A549 (cell line): ENCODE results near the gene GRK5. TPM values are rescaled to one million over a fixed set of nuclear protein-coding genes. Genes with fewer than 3 reads are reported as not detected.

Experiments
- ATAC-seq, 2 experiments: fragments of 200-7000 bp in 1 of 2; fragments of >200 bp in 1 of 2; cut with Nextera tagmentation in 1 of 2; cut with Tn5 transposase in 1 of 2; 3 replicates each; pipeline versions ENCODE4 v1.8.0 to v1.9.1; 2018 to 2020; ENCODE audit warnings: mild to moderate bottlenecking in 1 of 2, moderate library complexity in 1 of 2
- CTCF ChIA-PET: fragments of 300-600 bp; sonication (Branson Sonifier 250); formaldehyde crosslinking; extraction: SDS; loops from one replicate; lab custom pipeline; 2021; ENCODE audit warnings: antibody characterized with exemption, inconsistent platforms; lab: Yijun Ruan, JAX
- POLR2A ChIA-PET: fragments of 350-600 bp; formaldehyde crosslinking; extraction: SDS; loops from one replicate; lab custom pipeline; 2021; ENCODE audit warnings: antibody characterized with exemption, inconsistent platforms; lab: Yijun Ruan, JAX
- DNase-seq, 2 experiments: peaks; one replicate each; pipeline versions ENCODE4 v3.0.0 to v3.0.0-alpha.2; 2011 to 2016; ENCODE audit warnings: low read depth in 1 of 2, low spot score in 1 of 2
- FAIRE-seq: peaks from 2 replicates; lab custom pipeline; 2011; peaks lifted over from hg19 to GRCh38; lab: Jason Lieb, UNC
- H3K27ac ChIP-seq, 2 experiments: fragments of >200 bp; sonication (Bioruptor Twin); formaldehyde crosslinking; 3 replicates each; pipeline ENCODE4 v1.5.1; 2016 to 2017
- H3K4me1 ChIP-seq: fragments of >200 bp; sonication (Bioruptor Twin); formaldehyde crosslinking; 3 replicates; pipeline ENCODE4 v1.6.1; 2016
- H3K4me2 ChIP-seq: fragments of >200 bp; sonication (Bioruptor Twin); formaldehyde crosslinking; 3 replicates; pipeline ENCODE4 v1.6.1; 2016
- H3K4me3 ChIP-seq: fragments of >200 bp; sonication (Bioruptor Twin); formaldehyde crosslinking; 3 replicates; pipeline ENCODE4 v1.5.1; 2016
- H3K9me3 ChIP-seq: fragments of >200 bp; sonication (Bioruptor Twin); formaldehyde crosslinking; 3 replicates; pipeline ENCODE4 v1.6.1; 2016
- ATOH8 ChIP-seq: fragments of 250-450 bp; sonication (Bioruptor Pico); IDR thresholded peaks from 2 replicates; pipeline ENCODE4 v1.5.0; 2020; ENCODE audit warnings: low read depth, mild to moderate bottlenecking, moderate library complexity
- CBX2 ChIP-seq: fragments of 200-600 bp; sonication (generic); IDR thresholded peaks from 2 replicates; pipeline ENCODE4 v1.6.1; 2016; ENCODE audit warnings: low read depth, mild to moderate bottlenecking, borderline replicate concordance
- CBX8 ChIP-seq: fragments of 200-600 bp; sonication (generic); IDR thresholded peaks from 2 replicates; pipeline ENCODE4 v1.6.1; 2016
- CEBPB ChIP-seq, 2 experiments: fragments of >200 bp in 1 of 2; sonication (Bioruptor Twin) in 1 of 2; formaldehyde crosslinking in 1 of 2; IDR thresholded peaks; 2 replicates each; pipeline ENCODE4 v1.6.1; 2012 to 2016
- CHD2 ChIP-seq: fragments of 150-350 bp; IDR thresholded peaks from 2 replicates; pipeline ENCODE4 v1.6.1; 2014; ENCODE audit warnings: low read length; ENCODE audit not compliant: partially characterized antibody
- EHMT2 ChIP-seq: fragments of 200-600 bp; sonication (generic); IDR thresholded peaks from 2 replicates; pipeline ENCODE4 v1.6.1; 2016; ENCODE audit warnings: antibody characterized with exemption, low read depth, mild to moderate bottlenecking, moderate library complexity
- FOSB ChIP-seq: fragments of 250-450 bp; sonication (Bioruptor Pico); IDR thresholded peaks from 2 replicates; pipeline ENCODE4 v1.5.0; 2020; ENCODE audit warnings: mild to moderate bottlenecking, moderate library complexity
- FOSL2 ChIP-seq, 2 experiments: fragments of 450-650 bp in 1 of 2; fragments of >200 bp in 1 of 2; sonication (Bioruptor Twin) in 1 of 2; formaldehyde crosslinking; IDR thresholded peaks; 2 replicates each; pipeline versions ENCODE4 v1.5.0 to v1.6.1; 2016 to 2020; ENCODE audit warnings: mild to moderate bottlenecking in 1 of 2, moderate library complexity in 1 of 2
- GATA3 ChIP-seq: IDR thresholded peaks from 2 replicates; pipeline ENCODE4 v1.6.1; 2012; ENCODE audit warnings: borderline replicate concordance
- HEYL ChIP-seq: fragments of 250-450 bp; sonication (Bioruptor Pico); IDR thresholded peaks from 2 replicates; pipeline ENCODE4 v1.8.0; 2021; ENCODE audit warnings: mild to moderate bottlenecking, moderate library complexity
- HOXB5 ChIP-seq: fragments of 250-450 bp; sonication (Bioruptor Pico); IDR thresholded peaks from 2 replicates; pipeline ENCODE4 v1.5.0; 2020; ENCODE audit warnings: mild to moderate bottlenecking, moderate library complexity
- MAZ ChIP-seq: fragments of 150-350 bp; IDR thresholded peaks from 2 replicates; pipeline ENCODE4 v1.6.1; 2014; ENCODE audit warnings: antibody characterized with exemption, low read depth, low read length, borderline replicate concordance
- NFE2L2 ChIP-seq: fragments of 150-350 bp; conservative IDR thresholded peaks from 2 replicates; pipeline ENCODE4 v1.6.1; 2014; ENCODE audit warnings: low read length
- PBX3 ChIP-seq: IDR thresholded peaks from 2 replicates; pipeline ENCODE4 v1.6.1; 2012
- PHF8 ChIP-seq: fragments of 200-600 bp; sonication (generic); IDR thresholded peaks from 2 replicates; pipeline ENCODE4 v1.6.1; 2016; ENCODE audit warnings: low read depth, mild to moderate bottlenecking, antibody characterized with exemption, moderate library complexity, borderline replicate concordance
- RAD21 ChIP-seq, 2 experiments: fragments of >200 bp in 1 of 2; sonication (Bioruptor Twin) in 1 of 2; formaldehyde crosslinking in 1 of 2; IDR thresholded peaks in 1 of 2; conservative IDR thresholded peaks in 1 of 2; 2 replicates in 1 of 2; 3 replicates in 1 of 2; pipeline ENCODE4 v1.6.1; 2012 to 2018; ENCODE audit warnings: inconsistent platforms in 1 of 2
- RARB ChIP-seq: fragments of 250-450 bp; sonication (Bioruptor Pico); IDR thresholded peaks from 2 replicates; pipeline ENCODE4 v1.8.0; 2021; ENCODE audit warnings: mild to moderate bottlenecking, moderate library complexity
- SMC3 ChIP-seq: fragments of >200 bp; sonication (Bioruptor Twin); formaldehyde crosslinking; IDR thresholded peaks from 3 replicates; pipeline ENCODE4 v1.6.1; 2018; ENCODE audit warnings: inconsistent platforms
- TP53 ChIP-seq: fragments of 250-450 bp; sonication (Bioruptor Pico); IDR thresholded peaks from 2 replicates; pipeline ENCODE4 v1.5.0; 2021; ENCODE audit warnings: mild to moderate bottlenecking, moderate library complexity
- ZC3H11A ChIP-seq: fragments of 450-650 bp; IDR thresholded peaks from 2 replicates; pipeline ENCODE4 v1.6.1; 2014; ENCODE audit warnings: antibody characterized with exemption, mild to moderate bottlenecking
- ZNF302 ChIP-seq: fragments of 250-450 bp; sonication (Bioruptor Pico); IDR thresholded peaks from 2 replicates; pipeline ENCODE4 v1.9.0; 2021; ENCODE audit warnings: inconsistent platforms, mild to moderate bottlenecking, moderate library complexity
- ZSCAN20 ChIP-seq: fragments of 250-450 bp; sonication (Bioruptor Pico); IDR thresholded peaks from 2 replicates; pipeline ENCODE4 v1.8.0; 2022; ENCODE audit warnings: mild to moderate bottlenecking, moderate library complexity
- WGBS: methylation state at CpG from one replicate; pipeline ENCODE4 v1.1.6; 2017; ENCODE audit errors: missing lambda C conversion rate; 5-methylcytosine and 5-hydroxymethylcytosine counted together
- polyA plus RNA-seq, 4 experiments: library from polyadenylated mRNA; depleted of rRNA in 3 of 4; stranded (reverse); fragments of >200 nt; fragmentation: RNase III in 1 of 4; extraction: RNeasy Plus Mini Kit Qiagen cat#74134 plus additional on column Dnase treatment in 1 of 4; gene quantifications; 2 replicates in 3 of 4; 3 replicates in 1 of 4; pipeline ENCODE4 v1.2.3, GENCODE V29; 2011 to 2017
- TF ChIP-seq, protein P1 (sequence below): fragments of >200 bp; sonication (Bioruptor Twin); formaldehyde crosslinking; IDR thresholded peaks from 3 replicates; pipeline ENCODE4 v1.5.1; 2016
- TF ChIP-seq, protein P2 (sequence below): IDR thresholded peaks from 2 replicates; pipeline ENCODE4 v1.6.1; 2012; ENCODE audit warnings: low read depth, borderline replicate concordance
- TF ChIP-seq, protein P3 (sequence below): fragments of >200 bp; sonication (Bioruptor Twin); formaldehyde crosslinking; IDR thresholded peaks from 3 replicates; pipeline ENCODE4 v1.6.1; 2016
- TF ChIP-seq, protein P4 (sequence below): fragments of 150-350 bp; IDR thresholded peaks from 2 replicates; pipeline ENCODE4 v1.6.1; 2014; ENCODE audit warnings: low read depth, mild to moderate bottlenecking, low read length
- TF ChIP-seq, protein P5 (sequence below): fragments of 250-450 bp; sonication (Bioruptor Pico); IDR thresholded peaks from 2 replicates; pipeline ENCODE4 v1.5.0; 2021; ENCODE audit warnings: mild to moderate bottlenecking, moderate library complexity, borderline replicate concordance

The GRK5 gene
- polyA plus RNA-seq, 2 of the 4 experiments (the other 2 are of a cell fraction) = 5.0 to 7.9 TPM

- 80% methylated on average over 3 of the region's 7 CpGs for WGBS
- no peaks in the 10 kb centered on the region for H3K9me3 ChIP-seq
- H3K4me2 ChIP-seq = no peak overlapping the region
- POLR2A ChIA-PET = no interaction called here
- no peak for TF ChIP-seq PHF8
- no peak for TF ChIP-seq FOSB (CRISPR knock-in tag)
- TF ChIP-seq MAZ = no peak
- TF ChIP-seq, protein P1, sequence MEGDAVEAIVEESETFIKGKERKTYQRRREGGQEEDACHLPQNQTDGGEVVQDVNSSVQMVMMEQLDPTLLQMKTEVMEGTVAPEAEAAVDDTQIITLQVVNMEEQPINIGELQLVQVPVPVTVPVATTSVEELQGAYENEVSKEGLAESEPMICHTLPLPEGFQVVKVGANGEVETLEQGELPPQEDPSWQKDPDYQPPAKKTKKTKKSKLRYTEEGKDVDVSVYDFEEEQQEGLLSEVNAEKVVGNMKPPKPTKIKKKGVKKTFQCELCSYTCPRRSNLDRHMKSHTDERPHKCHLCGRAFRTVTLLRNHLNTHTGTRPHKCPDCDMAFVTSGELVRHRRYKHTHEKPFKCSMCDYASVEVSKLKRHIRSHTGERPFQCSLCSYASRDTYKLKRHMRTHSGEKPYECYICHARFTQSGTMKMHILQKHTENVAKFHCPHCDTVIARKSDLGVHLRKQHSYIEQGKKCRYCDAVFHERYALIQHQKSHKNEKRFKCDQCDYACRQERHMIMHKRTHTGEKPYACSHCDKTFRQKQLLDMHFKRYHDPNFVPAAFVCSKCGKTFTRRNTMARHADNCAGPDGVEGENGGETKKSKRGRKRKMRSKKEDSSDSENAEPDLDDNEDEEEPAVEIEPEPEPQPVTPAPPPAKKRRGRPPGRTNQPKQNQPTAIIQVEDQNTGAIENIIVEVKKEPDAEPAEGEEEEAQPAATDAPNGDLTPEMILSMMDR = no peak
- no peak for TF ChIP-seq ZSCAN20 (CRISPR knock-in tag)
- TF ChIP-seq RAD21 (conservative IDR thresholded peaks at IDR 0.05 in 1 of 2, IDR thresholded peaks at IDR 0.05 in 1 of 2) = no peak
- no peak for TF ChIP-seq SMC3
- no peak for TF ChIP-seq ZNF302 (CRISPR knock-in tag)
- TF ChIP-seq NFE2L2 = no peak
- TF ChIP-seq FOSL2 (IDR thresholded peaks at IDR 0.05) = no peak
- no peak for TF ChIP-seq FOSL2 (CRISPR knock-in tag; IDR thresholded peaks at IDR 0.05)
- TF ChIP-seq, protein P2, sequence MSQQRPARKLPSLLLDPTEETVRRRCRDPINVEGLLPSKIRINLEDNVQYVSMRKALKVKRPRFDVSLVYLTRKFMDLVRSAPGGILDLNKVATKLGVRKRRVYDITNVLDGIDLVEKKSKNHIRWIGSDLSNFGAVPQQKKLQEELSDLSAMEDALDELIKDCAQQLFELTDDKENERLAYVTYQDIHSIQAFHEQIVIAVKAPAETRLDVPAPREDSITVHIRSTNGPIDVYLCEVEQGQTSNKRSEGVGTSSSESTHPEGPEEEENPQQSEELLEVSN = no peak
- no peak for TF ChIP-seq CBX8
- TF ChIP-seq PBX3 = no peak
- TF ChIP-seq, protein P3, sequence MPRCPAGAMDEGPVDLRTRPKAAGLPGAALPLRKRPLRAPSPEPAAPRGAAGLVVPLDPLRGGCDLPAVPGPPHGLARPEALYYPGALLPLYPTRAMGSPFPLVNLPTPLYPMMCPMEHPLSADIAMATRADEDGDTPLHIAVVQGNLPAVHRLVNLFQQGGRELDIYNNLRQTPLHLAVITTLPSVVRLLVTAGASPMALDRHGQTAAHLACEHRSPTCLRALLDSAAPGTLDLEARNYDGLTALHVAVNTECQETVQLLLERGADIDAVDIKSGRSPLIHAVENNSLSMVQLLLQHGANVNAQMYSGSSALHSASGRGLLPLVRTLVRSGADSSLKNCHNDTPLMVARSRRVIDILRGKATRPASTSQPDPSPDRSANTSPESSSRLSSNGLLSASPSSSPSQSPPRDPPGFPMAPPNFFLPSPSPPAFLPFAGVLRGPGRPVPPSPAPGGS = no peak
- TF ChIP-seq CBX2 = no peak
- TF ChIP-seq CEBPB (IDR thresholded peaks at IDR 0.05) = no peak
- no peak for TF ChIP-seq TP53
- TF ChIP-seq, protein P4, sequence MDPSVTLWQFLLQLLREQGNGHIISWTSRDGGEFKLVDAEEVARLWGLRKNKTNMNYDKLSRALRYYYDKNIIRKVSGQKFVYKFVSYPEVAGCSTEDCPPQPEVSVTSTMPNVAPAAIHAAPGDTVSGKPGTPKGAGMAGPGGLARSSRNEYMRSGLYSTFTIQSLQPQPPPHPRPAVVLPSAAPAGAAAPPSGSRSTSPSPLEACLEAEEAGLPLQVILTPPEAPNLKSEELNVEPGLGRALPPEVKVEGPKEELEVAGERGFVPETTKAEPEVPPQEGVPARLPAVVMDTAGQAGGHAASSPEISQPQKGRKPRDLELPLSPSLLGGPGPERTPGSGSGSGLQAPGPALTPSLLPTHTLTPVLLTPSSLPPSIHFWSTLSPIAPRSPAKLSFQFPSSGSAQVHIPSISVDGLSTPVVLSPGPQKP = no peak
- no peak for TF ChIP-seq HOXB5 (CRISPR knock-in tag)
- no peak overlapping the region for H3K4me3 ChIP-seq
- CTCF ChIA-PET = interaction anchor here (1.2 to 4.2 kb wide), 4 partner anchors 12 to 257 kb away, joined by 3 to 31 read pairs (median 12); partner anchors contain the start of gene GRK5
- no peaks in the 10 kb centered on the region for H3K4me1 ChIP-seq
- no peak overlapping the region for H3K27ac ChIP-seq
- FAIRE-seq (no peak), DNase-seq (no peak), ATAC-seq (no peak)
Observed at GRCh38 chr10:119456435-119456810, 249.1 kb downstream of the GRK5 start.

GRCh38 chr10:119457966-119458766 is 250.8 kb downstream of the GRK5 start:
- H3K9me3 ChIP-seq = no peaks in the 10 kb centered on the region
- H3K4me1 ChIP-seq = no peaks in the 10 kb centered on the region
- no peak overlapping the region for H3K27ac ChIP-seq
- ChIA-PET CTCF (interaction anchor here (1.3 to 4.2 kb wide), 4 partner anchors 10 to 251 kb away, joined by 3 to 31 read pairs (median 12); partner anchors contain the start of gene GRK5), POLR2A (no interaction called here)
- no peak for DNase-seq
- no peak overlapping the region for H3K4me2 ChIP-seq
- FAIRE-seq = no peak
- no peak overlapping the region for H3K4me3 ChIP-seq
- 89% methylated on average over 28 of the region's 28 CpGs for WGBS
- no peak for ATAC-seq
- TF ChIP-seq CHD2 (no peak), RARB (no peak), HEYL (CRISPR knock-in tag) (no peak), ZC3H11A (no peak), EHMT2 (no peak), ZSCAN20 (CRISPR knock-in tag) (no peak), TP53 (no peak), GATA3 (no peak), FOSB (CRISPR knock-in tag) (no peak), ATOH8 (CRISPR knock-in tag) (no peak), SMC3 (no peak)
- TF ChIP-seq, protein P5, sequence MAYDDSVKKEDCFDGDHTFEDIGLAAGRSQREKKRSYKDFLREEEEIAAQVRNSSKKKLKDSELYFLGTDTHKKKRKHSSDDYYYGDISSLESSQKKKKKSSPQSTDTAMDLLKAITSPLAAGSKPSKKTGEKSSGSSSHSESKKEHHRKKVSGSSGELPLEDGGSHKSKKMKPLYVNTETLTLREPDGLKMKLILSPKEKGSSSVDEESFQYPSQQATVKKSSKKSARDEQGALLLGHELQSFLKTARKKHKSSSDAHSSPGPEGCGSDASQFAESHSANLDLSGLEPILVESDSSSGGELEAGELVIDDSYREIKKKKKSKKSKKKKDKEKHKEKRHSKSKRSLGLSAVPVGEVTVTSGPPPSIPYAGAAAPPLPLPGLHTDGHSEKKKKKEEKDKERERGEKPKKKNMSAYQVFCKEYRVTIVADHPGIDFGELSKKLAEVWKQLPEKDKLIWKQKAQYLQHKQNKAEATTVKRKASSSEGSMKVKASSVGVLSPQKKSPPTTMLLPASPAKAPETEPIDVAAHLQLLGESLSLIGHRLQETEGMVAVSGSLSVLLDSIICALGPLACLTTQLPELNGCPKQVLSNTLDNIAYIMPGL (CRISPR knock-in tag) = no peak
